Smooth muscle cell of trachea (primary cell): ENCODE results near the gene POLE4. TPM values are rescaled to one million over a fixed set of nuclear protein-coding genes. Genes with fewer than 3 reads are reported as not detected.

Experiments
- total RNA-seq: library from RNA; depleted of rRNA; stranded (reverse); fragments of >200 nt; gene quantifications from 2 replicates; pipeline ENCODE4 v1.2.1, GENCODE V29; 2014

POLE4 gene, protein sequence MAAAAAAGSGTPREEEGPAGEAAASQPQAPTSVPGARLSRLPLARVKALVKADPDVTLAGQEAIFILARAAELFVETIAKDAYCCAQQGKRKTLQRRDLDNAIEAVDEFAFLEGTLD
- 17.4 and 24.4 TPM in 2 replicates for total RNA-seq

DNA sequence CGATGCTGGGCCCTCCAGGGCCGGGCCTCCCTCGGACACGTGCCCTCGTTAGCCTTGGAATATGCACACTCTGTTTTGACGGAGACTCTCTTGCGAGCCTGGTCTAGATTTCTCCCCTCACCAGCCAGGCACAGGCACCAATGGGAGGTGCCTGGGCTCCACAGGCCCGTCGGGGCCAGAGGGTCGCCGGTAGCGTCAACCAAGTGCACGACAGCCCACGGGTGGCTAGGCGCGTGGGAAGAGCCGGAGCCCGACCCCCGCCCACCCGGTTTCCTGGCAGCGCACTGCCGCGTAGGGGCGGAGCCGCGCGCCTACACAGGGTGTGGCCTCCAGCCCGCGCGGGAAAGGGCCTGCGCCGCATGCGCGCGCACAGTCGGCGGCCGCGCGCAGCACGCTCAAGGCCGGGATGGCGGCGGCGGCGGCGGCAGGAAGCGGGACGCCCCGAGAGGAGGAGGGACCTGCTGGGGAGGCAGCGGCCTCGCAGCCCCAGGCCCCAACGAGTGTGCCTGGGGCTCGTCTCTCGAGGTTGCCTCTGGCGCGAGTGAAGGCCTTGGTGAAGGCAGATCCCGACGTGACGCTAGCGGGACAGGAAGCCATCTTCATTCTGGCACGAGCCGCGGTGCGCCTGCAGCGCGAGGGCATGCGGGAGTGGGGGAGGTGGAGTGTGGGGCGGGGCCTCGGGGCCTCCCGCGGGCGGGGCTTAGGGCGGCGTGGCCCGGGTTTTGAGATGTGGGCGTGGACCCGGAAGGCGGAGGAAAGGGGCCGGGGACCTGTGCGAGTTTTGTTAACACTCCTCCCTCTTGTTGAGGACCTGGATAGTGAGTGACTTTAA, at the start of gene POLE4:
POLE4 (plus strand) TSS at position 370 of the 832 bp plus-strand sequence; CDS start at position 407, 37 bp downstream.

Other genes with a start within 250 kb of the POLE4 start
- 19.1 and 46.8 TPM in 2 replicates for gene HK2, start 124.5 kb upstream of the POLE4 start, total RNA-seq
- gene TACR1, start 240.9 kb downstream of the POLE4 start, total RNA-seq, result 0.33 TPM in 1 of 2 replicates, not detected in the other